Measurements from ENCODE around the gene RBM47.
"Not testable (repeated sequence)": the region's sequence is repeated elsewhere in the genome, so short reads cannot be mapped to it uniquely, and the experiment has no call there.

GRCh38 chr4:40407468-40407867, 222.2 kb downstream of the RBM47 start:
- TF ChIP-seq CTCF, POLR2A (IDR thresholded peaks at IDR 0.05): not testable (repeated sequence)

Data from Peyer's patch (tissue), 4 donors.